K562 (cell line): Measurements from ENCODE around the gene DDX41. TPM values are rescaled to one million over a fixed set of nuclear protein-coding genes. Genes with fewer than 3 reads are reported as not detected.

ENCODE experiments used
- ATF7 ChIP-seq: fragments of 450-650 bp; IDR thresholded peaks from 2 replicates; pipeline ENCODE4 v1.7.1; 2014; ENCODE audit warnings: mild to moderate bottlenecking, moderate library complexity
- BCL6 ChIP-seq: fragments of 250-450 bp; sonication (Bioruptor Pico); IDR thresholded peaks from 2 replicates; pipeline ENCODE4 v1.4.0; 2020
- FIP1L1 ChIP-seq: fragments of 200-400 bp; formaldehyde crosslinking; IDR thresholded peaks from 2 replicates; pipeline ENCODE4 v1.6.1; 2018; ENCODE audit warnings: mild to moderate bottlenecking, low read depth, low read length; ENCODE audit not compliant: poor library complexity, severe bottlenecking
- GTF3C2 ChIP-seq: IDR thresholded peaks from 3 replicates; pipeline ENCODE4 v1.6.1; 2011; ENCODE audit warnings: borderline replicate concordance, mild to moderate bottlenecking, moderate library complexity; ENCODE audit not compliant: insufficient read length; ENCODE audit errors: extremely low read depth
- KDM2B ChIP-seq: fragments of 250-450 bp; sonication (Bioruptor Pico); IDR thresholded peaks from 2 replicates; pipeline ENCODE4 v1.8.0; 2021; ENCODE audit warnings: mild to moderate bottlenecking, moderate library complexity
- MBD1 ChIP-seq: fragments of 250-450 bp; sonication (Bioruptor Pico); IDR thresholded peaks from 2 replicates; pipeline ENCODE4 v1.8.0; 2022; ENCODE audit warnings: inconsistent platforms
- NELFE ChIP-seq: IDR thresholded peaks from 2 replicates; pipeline ENCODE4 v1.6.1; 2011; ENCODE audit warnings: mild to moderate bottlenecking; ENCODE audit not compliant: insufficient read depth, insufficient read length
- RNF219 ChIP-seq: fragments of 250-450 bp; sonication (Bioruptor Pico); IDR thresholded peaks from 2 replicates; pipeline ENCODE4 v1.5.0; 2022; ENCODE audit warnings: mild to moderate bottlenecking
- SREBF1 ChIP-seq: fragments of 150-350 bp; IDR thresholded peaks from 2 replicates; pipeline ENCODE4 v1.6.1; 2014; ENCODE audit warnings: antibody characterized with exemption, low read depth, low read length, borderline replicate concordance
- TAF7 ChIP-seq: fragments of 450-650 bp; IDR thresholded peaks from 2 replicates; pipeline ENCODE4 v1.6.1; 2016; ENCODE audit warnings: missing genetic modification characterization, missing compliant biosample characterization
- TCF7L2 ChIP-seq: fragments of 150-350 bp; IDR thresholded peaks from 2 replicates; pipeline ENCODE4 v1.6.1; 2016; ENCODE audit warnings: low read depth, mild to moderate bottlenecking, low read length, moderate library complexity
- USF2 ChIP-seq: sonication (generic); formaldehyde crosslinking; IDR thresholded peaks from 2 replicates; pipeline ENCODE4 v1.5.0; 2020; ENCODE audit warnings: missing genetic modification reagents
- ZNF133 ChIP-seq: fragments of 250-450 bp; sonication (Bioruptor Pico); IDR thresholded peaks from 2 replicates; pipeline ENCODE4 v1.4.0; 2020; ENCODE audit warnings: mild to moderate bottlenecking
- ZNF24 ChIP-seq: fragments of 450-650 bp; IDR thresholded peaks from 2 replicates; pipeline ENCODE4 v1.6.1; 2016
- ZNF253 ChIP-seq: fragments of 250-450 bp; sonication (Bioruptor Pico); conservative IDR thresholded peaks from 2 replicates; pipeline ENCODE4 v1.6.1; 2021; ENCODE audit warnings: mild to moderate bottlenecking
- ZNF551 ChIP-seq: fragments of 250-450 bp; sonication (Bioruptor Pico); IDR thresholded peaks from 2 replicates; pipeline ENCODE4 v1.5.0; 2021; ENCODE audit warnings: mild to moderate bottlenecking, moderate library complexity
- ZNF668 ChIP-seq: fragments of 250-450 bp; sonication (Bioruptor Pico); IDR thresholded peaks from 2 replicates; pipeline ENCODE4 v1.8.0; 2022; ENCODE audit warnings: mild to moderate bottlenecking, inconsistent platforms
- polyA plus RNA-seq, 8 experiments: library from polyadenylated mRNA; depleted of rRNA in 4 of 8; stranded (reverse) in 5 of 8; unstranded in 3 of 8; fragments of >200 nt; fragmentation: Nextera tagmentation in 2 of 8; fragmentation: Illumina TruSeq in 1 of 8; extraction: Ambion mirVana in 2 of 8; extraction: Trizol in 1 of 8; gene quantifications; 2 replicates each; pipeline versions ENCODE4 v1.2.1 to v1.2.3, GENCODE V29; 2011 to 2014; ENCODE audit warnings: inconsistent platforms in 1 of 8, missing spikeins in 1 of 8
- total RNA-seq, 7 experiments: library from RNA; depleted of rRNA in 6 of 7; stranded (reverse); fragments of >200 nt in 6 of 7; fragmentation: Illumina TruSeq in 2 of 7; extraction: Trizol in 2 of 7; gene quantifications; 2 replicates each; pipeline versions ENCODE4 v1.2.1 to v1.2.3, GENCODE V29; 2011 to 2021; ENCODE audit warnings: low replicate concordance in 1 of 7
- TF ChIP-seq, protein P1 (sequence below): fragments of 450-650 bp; conservative IDR thresholded peaks from 2 replicates; pipeline ENCODE4 v1.6.1; 2016; ENCODE audit warnings: missing genetic modification characterization, low read depth, mild to moderate bottlenecking, control low read depth, missing compliant biosample characterization

Gene DDX41
- total and polyA plus RNA-seq, 9 of the 15 experiments (the other 6 are each of a cell fraction or from before 2014, with no cell fraction given): 38.2 to 284 (median 116) TPM

- no peak for TF ChIP-seq USF2 (CRISPR knock-in tag)
- no peak for TF ChIP-seq ZNF253 (CRISPR knock-in tag)
- no peak for TF ChIP-seq NELFE
- TF ChIP-seq, protein P1, sequence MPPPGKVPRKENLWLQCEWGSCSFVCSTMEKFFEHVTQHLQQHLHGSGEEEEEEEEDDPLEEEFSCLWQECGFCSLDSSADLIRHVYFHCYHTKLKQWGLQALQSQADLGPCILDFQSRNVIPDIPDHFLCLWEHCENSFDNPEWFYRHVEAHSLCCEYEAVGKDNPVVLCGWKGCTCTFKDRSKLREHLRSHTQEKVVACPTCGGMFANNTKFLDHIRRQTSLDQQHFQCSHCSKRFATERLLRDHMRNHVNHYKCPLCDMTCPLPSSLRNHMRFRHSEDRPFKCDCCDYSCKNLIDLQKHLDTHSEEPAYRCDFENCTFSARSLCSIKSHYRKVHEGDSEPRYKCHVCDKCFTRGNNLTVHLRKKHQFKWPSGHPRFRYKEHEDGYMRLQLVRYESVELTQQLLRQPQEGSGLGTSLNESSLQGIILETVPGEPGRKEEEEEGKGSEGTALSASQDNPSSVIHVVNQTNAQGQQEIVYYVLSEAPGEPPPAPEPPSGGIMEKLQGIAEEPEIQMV (tag): no peak
- peak; percentile 43 for TF ChIP-seq FIP1L1
- TF ChIP-seq GTF3C2: no peak
- no peak for TF ChIP-seq MBD1 (CRISPR knock-in tag)
- peak; percentile 90 for TF ChIP-seq ATF7
- 0 out of 2 replicates have a peak, but pooled peaks have one; percentile 13 for TF ChIP-seq SREBF1
- TF ChIP-seq ZNF133: 0 out of 2 replicates have a peak, but pooled peaks have one; percentile 25
- no peak for TF ChIP-seq BCL6 (CRISPR knock-in tag)
- peak; percentile 58; the same call in 1 of the 2 replicates for TF ChIP-seq TAF7 (tag)
- TF ChIP-seq ZNF24: peak; percentile 14; the same call in 1 of the 2 replicates
- no peak for TF ChIP-seq KDM2B (CRISPR knock-in tag)
- no peak for TF ChIP-seq RNF219 (CRISPR knock-in tag)
- no peak for TF ChIP-seq ZNF668 (CRISPR knock-in tag)
- no peak for TF ChIP-seq ZNF551 (CRISPR knock-in tag)
- no peak for TF ChIP-seq TCF7L2
These were observed at the start of gene DDX41 (continued) for GRCh38 chr5:177516601-177517568.
